ENCODE data around the gene CDH12.

CDH12 gene

GRCh38 chr5:21862986-21863385 lies 990.2 kb downstream of the CDH12 start:
- H3K9me3 ChIP-seq (ENCODE audit: control insufficient read depth in 2 of 2, low read length in 2 of 2), result no peaks in the 10 kb centered on the region
- H3K4me1 ChIP-seq (ENCODE audit: control insufficient read depth in 2 of 2, insufficient read depth in 2 of 2, low read length in 2 of 2), result no peaks in the 10 kb centered on the region
- no peak overlapping the region for H3K27ac ChIP-seq (ENCODE audit: low read depth in 2 of 2, low read length in 2 of 2)
- no peaks in the 10 kb centered on the region for H3K36me3 ChIP-seq (ENCODE audit: control insufficient read depth in 2 of 2, insufficient read depth in 2 of 2, low read length in 2 of 2)
- H3K27me3 ChIP-seq (ENCODE audit: control insufficient read depth in 2 of 2, insufficient read depth in 2 of 2, low read length in 2 of 2), result no peaks in the 10 kb centered on the region
- H3K4me3 ChIP-seq (ENCODE audit: low read length in 2 of 2), result no peak overlapping the region
- H3K9ac ChIP-seq (ENCODE audit: low read depth in 1 of 2, low read length in 2 of 2), result no peak overlapping the region

GRCh38 chr5:21858441-21858840 lies 994.7 kb downstream of the CDH12 start:
- H3K9me3 ChIP-seq (ENCODE audit: control insufficient read depth in 2 of 2, low read length in 2 of 2), result no peaks in the 10 kb centered on the region
- no peaks in the 10 kb centered on the region for H3K36me3 ChIP-seq (ENCODE audit: control insufficient read depth in 2 of 2, insufficient read depth in 2 of 2, low read length in 2 of 2)
- no peaks in the 10 kb centered on the region for H3K27me3 ChIP-seq (ENCODE audit: control insufficient read depth in 2 of 2, insufficient read depth in 2 of 2, low read length in 2 of 2)
- H3K4me1 ChIP-seq (ENCODE audit: control insufficient read depth in 2 of 2, insufficient read depth in 2 of 2, low read length in 2 of 2), result no peaks in the 10 kb centered on the region
- no peak overlapping the region for H3K27ac ChIP-seq (ENCODE audit: low read depth in 2 of 2, low read length in 2 of 2)
- H3K4me3 ChIP-seq (ENCODE audit: low read length in 2 of 2), result no peak overlapping the region
- H3K9ac ChIP-seq (ENCODE audit: low read depth in 1 of 2, low read length in 2 of 2), result no peak overlapping the region

GRCh38 chr5:21856987-21857386 lies 996.2 kb downstream of the CDH12 start:
- Histone ChIP-seq H3K27ac (ENCODE audit: low read depth in 2 of 2, low read length in 2 of 2) (no peak overlapping the region), H3K9me3 (ENCODE audit: control insufficient read depth in 2 of 2, low read length in 2 of 2) (no peaks in the 10 kb centered on the region), H3K4me3 (ENCODE audit: low read length in 2 of 2) (no peak overlapping the region), H3K4me1 (ENCODE audit: control insufficient read depth in 2 of 2, insufficient read depth in 2 of 2, low read length in 2 of 2) (no peaks in the 10 kb centered on the region), H3K36me3 (ENCODE audit: control insufficient read depth in 2 of 2, insufficient read depth in 2 of 2, low read length in 2 of 2) (no peaks in the 10 kb centered on the region), H3K27me3 (ENCODE audit: control insufficient read depth in 2 of 2, insufficient read depth in 2 of 2, low read length in 2 of 2) (no peaks in the 10 kb centered on the region), H3K9ac (ENCODE audit: low read depth in 1 of 2, low read length in 2 of 2) (no peak overlapping the region)

- Histone ChIP-seq H3K27me3 (ENCODE audit: control insufficient read depth in 2 of 2, insufficient read depth in 2 of 2, low read length in 2 of 2) (no peaks in the 10 kb centered on the region), H3K4me1 (ENCODE audit: control insufficient read depth in 2 of 2, insufficient read depth in 2 of 2, low read length in 2 of 2) (no peaks in the 10 kb centered on the region), H3K36me3 (ENCODE audit: control insufficient read depth in 2 of 2, insufficient read depth in 2 of 2, low read length in 2 of 2) (no peaks in the 10 kb centered on the region), H3K9me3 (ENCODE audit: control insufficient read depth in 2 of 2, low read length in 2 of 2) (no peaks in the 10 kb centered on the region), H3K27ac (ENCODE audit: low read depth in 2 of 2, low read length in 2 of 2) (no peak overlapping the region), H3K9ac (ENCODE audit: low read depth in 1 of 2, low read length in 2 of 2) (no peak overlapping the region), H3K4me3 (ENCODE audit: low read length in 2 of 2) (no peak overlapping the region)
These were observed 1005.8 kb downstream of the CDH12 start for GRCh38 chr5:21847300-21847699.

DNA sequence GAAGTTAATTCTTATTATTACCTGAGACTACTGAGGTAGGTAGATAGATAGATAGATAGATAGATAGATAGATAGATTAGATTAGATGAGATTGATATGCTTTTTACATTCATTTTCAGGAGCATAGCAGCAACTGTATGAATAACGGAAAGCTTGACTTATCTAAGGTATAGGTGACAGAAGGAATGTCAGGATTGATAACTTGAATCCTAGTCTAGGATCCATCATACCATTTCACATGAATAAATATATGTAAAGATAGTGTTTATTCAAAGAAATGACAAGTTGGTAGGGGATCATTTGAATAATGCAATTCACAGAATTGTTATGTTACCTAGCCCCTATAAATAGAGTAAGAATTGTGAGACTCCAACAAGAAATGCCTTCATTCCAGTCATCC lies 1008.2 kb downstream of the CDH12 start:
- H3K27ac ChIP-seq (ENCODE audit: low read depth in 2 of 2, low read length in 2 of 2), result no peak overlapping the region
- no peaks in the 10 kb centered on the region for H3K36me3 ChIP-seq (ENCODE audit: control insufficient read depth in 2 of 2, insufficient read depth in 2 of 2, low read length in 2 of 2)
- H3K27me3 ChIP-seq (ENCODE audit: control insufficient read depth in 2 of 2, insufficient read depth in 2 of 2, low read length in 2 of 2), result no peaks in the 10 kb centered on the region
- H3K9me3 ChIP-seq (ENCODE audit: control insufficient read depth in 2 of 2, low read length in 2 of 2), result no peaks in the 10 kb centered on the region
- H3K4me3 ChIP-seq (ENCODE audit: low read length in 2 of 2), result no peak overlapping the region
- H3K9ac ChIP-seq (ENCODE audit: low read depth in 1 of 2, low read length in 2 of 2), result no peak overlapping the region
- H3K4me1 ChIP-seq (ENCODE audit: control insufficient read depth in 2 of 2, insufficient read depth in 2 of 2, low read length in 2 of 2), result no peaks in the 10 kb centered on the region

DNA sequence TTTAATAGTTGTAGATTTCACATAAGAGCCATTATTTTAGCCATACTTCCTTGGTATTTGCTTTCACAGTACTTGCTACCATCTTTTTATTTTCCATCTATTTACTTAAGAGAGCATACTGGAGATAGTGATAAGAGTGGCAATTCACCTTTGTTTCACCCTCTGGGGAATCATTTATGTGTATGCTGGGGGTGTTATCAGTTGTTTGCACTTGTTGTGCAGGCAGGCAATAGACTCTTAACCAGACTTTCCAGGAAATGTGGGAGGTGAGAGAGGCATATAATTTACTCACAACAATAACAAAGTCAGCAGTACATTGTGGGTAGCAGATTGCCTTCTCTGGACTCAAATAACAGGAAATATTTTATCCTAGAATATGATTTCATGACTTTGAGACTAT lies 1018.3 kb downstream of the CDH12 start:
- Histone ChIP-seq H3K27ac (ENCODE audit: low read depth in 2 of 2, low read length in 2 of 2) (no peak overlapping the region), H3K36me3 (ENCODE audit: control insufficient read depth in 2 of 2, insufficient read depth in 2 of 2, low read length in 2 of 2) (no peaks in the 10 kb centered on the region), H3K27me3 (ENCODE audit: control insufficient read depth in 2 of 2, insufficient read depth in 2 of 2, low read length in 2 of 2) (no peaks in the 10 kb centered on the region), H3K9ac (ENCODE audit: low read depth in 1 of 2, low read length in 2 of 2) (no peak overlapping the region), H3K9me3 (ENCODE audit: control insufficient read depth in 2 of 2, low read length in 2 of 2) (no peaks in the 10 kb centered on the region), H3K4me3 (ENCODE audit: low read length in 2 of 2) (no peak overlapping the region), H3K4me1 (ENCODE audit: control insufficient read depth in 2 of 2, insufficient read depth in 2 of 2, low read length in 2 of 2) (no peaks in the 10 kb centered on the region)

GRCh38 chr5:21831145-21831787 lies 1021.9 kb downstream of the CDH12 start:
- Histone ChIP-seq H3K9ac (ENCODE audit: low read depth in 1 of 2, low read length in 2 of 2) (no peak overlapping the region), H3K9me3 (ENCODE audit: control insufficient read depth in 2 of 2, low read length in 2 of 2) (no peaks in the 10 kb centered on the region), H3K27me3 (ENCODE audit: control insufficient read depth in 2 of 2, insufficient read depth in 2 of 2, low read length in 2 of 2) (no peaks in the 10 kb centered on the region), H3K27ac (ENCODE audit: low read depth in 2 of 2, low read length in 2 of 2) (no peak overlapping the region), H3K4me3 (ENCODE audit: low read length in 2 of 2) (no peak overlapping the region), H3K4me1 (ENCODE audit: control insufficient read depth in 2 of 2, insufficient read depth in 2 of 2, low read length in 2 of 2) (no peaks in the 10 kb centered on the region), H3K36me3 (ENCODE audit: control insufficient read depth in 2 of 2, insufficient read depth in 2 of 2, low read length in 2 of 2) (no peaks in the 10 kb centered on the region)

DNA sequence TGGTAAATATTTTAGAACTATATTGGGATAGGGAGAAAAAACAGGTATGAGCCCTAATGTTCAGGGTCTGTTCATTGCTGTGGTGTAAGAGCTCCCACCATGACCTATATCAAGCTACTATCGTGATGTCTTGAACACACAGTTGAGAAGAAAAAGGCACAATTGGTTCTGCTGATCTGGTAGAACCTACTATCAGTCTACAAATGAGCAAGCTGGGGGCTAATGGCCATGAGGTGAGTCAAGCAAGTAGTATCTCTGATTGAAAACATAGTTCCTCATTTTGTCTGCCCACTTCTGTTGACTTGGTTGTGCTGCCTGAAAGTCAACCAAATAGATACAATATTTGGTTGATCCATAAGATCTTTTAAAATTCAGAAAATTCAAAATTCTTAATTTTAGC lies 1026.3 kb downstream of the CDH12 start:
- no peak overlapping the region for H3K27ac ChIP-seq (ENCODE audit: low read depth in 2 of 2, low read length in 2 of 2)
- H3K36me3 ChIP-seq (ENCODE audit: control insufficient read depth in 2 of 2, insufficient read depth in 2 of 2, low read length in 2 of 2), result no peaks in the 10 kb centered on the region
- no peaks in the 10 kb centered on the region for H3K4me1 ChIP-seq (ENCODE audit: control insufficient read depth in 2 of 2, insufficient read depth in 2 of 2, low read length in 2 of 2)
- no peaks in the 10 kb centered on the region for H3K27me3 ChIP-seq (ENCODE audit: control insufficient read depth in 2 of 2, insufficient read depth in 2 of 2, low read length in 2 of 2)
- no peak overlapping the region for H3K4me3 ChIP-seq (ENCODE audit: low read length in 2 of 2)
- no peak overlapping the region for H3K9ac ChIP-seq (ENCODE audit: low read depth in 1 of 2, low read length in 2 of 2)
- no peaks in the 10 kb centered on the region for H3K9me3 ChIP-seq (ENCODE audit: control insufficient read depth in 2 of 2, low read length in 2 of 2)

GRCh38 chr5:21823588-21823987 lies 1029.6 kb downstream of the CDH12 start:
- H3K4me3 ChIP-seq (ENCODE audit: low read length in 2 of 2), result no peak overlapping the region
- H3K27ac ChIP-seq (ENCODE audit: low read depth in 2 of 2, low read length in 2 of 2), result no peak overlapping the region
- no peak overlapping the region for H3K9ac ChIP-seq (ENCODE audit: low read depth in 1 of 2, low read length in 2 of 2)
- H3K4me1 ChIP-seq (ENCODE audit: control insufficient read depth in 2 of 2, insufficient read depth in 2 of 2, low read length in 2 of 2), result no peaks in the 10 kb centered on the region
- no peaks in the 10 kb centered on the region for H3K36me3 ChIP-seq (ENCODE audit: control insufficient read depth in 2 of 2, insufficient read depth in 2 of 2, low read length in 2 of 2)
- no peaks in the 10 kb centered on the region for H3K9me3 ChIP-seq (ENCODE audit: control insufficient read depth in 2 of 2, low read length in 2 of 2)
- no peaks in the 10 kb centered on the region for H3K27me3 ChIP-seq (ENCODE audit: control insufficient read depth in 2 of 2, insufficient read depth in 2 of 2, low read length in 2 of 2)

DNA sequence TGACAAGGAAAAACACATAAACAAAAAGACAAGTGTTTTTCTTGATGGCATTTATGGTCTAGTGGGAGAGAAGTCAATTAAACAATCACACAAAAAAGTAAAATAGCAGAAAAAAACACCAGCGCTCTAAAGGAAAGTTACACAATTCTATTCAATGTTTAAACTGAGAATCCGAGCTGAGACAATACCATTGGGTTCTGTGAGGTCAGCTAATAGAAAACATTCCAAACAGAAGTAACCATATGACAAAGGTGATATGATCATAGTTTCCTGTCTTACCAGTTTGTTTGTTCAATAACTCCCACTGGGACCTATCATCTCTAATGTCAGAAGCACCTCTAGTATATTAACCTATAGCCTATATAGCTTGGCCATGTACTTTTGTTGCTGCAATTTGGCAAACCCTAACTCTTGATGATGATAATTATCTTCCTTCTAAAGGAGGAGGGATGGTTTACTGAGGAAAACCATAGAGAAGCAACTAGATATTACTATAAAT lies 1030.0 kb downstream of the CDH12 start:
- Histone ChIP-seq H3K36me3 (ENCODE audit: control insufficient read depth in 2 of 2, insufficient read depth in 2 of 2, low read length in 2 of 2) (no peaks in the 10 kb centered on the region), H3K27me3 (ENCODE audit: control insufficient read depth in 2 of 2, insufficient read depth in 2 of 2, low read length in 2 of 2) (no peaks in the 10 kb centered on the region), H3K4me1 (ENCODE audit: control insufficient read depth in 2 of 2, insufficient read depth in 2 of 2, low read length in 2 of 2) (no peaks in the 10 kb centered on the region), H3K9ac (ENCODE audit: low read depth in 1 of 2, low read length in 2 of 2) (no peak overlapping the region), H3K27ac (ENCODE audit: low read depth in 2 of 2, low read length in 2 of 2) (no peak overlapping the region), H3K9me3 (ENCODE audit: control insufficient read depth in 2 of 2, low read length in 2 of 2) (no peaks in the 10 kb centered on the region), H3K4me3 (ENCODE audit: low read length in 2 of 2) (no peak overlapping the region)

DNA sequence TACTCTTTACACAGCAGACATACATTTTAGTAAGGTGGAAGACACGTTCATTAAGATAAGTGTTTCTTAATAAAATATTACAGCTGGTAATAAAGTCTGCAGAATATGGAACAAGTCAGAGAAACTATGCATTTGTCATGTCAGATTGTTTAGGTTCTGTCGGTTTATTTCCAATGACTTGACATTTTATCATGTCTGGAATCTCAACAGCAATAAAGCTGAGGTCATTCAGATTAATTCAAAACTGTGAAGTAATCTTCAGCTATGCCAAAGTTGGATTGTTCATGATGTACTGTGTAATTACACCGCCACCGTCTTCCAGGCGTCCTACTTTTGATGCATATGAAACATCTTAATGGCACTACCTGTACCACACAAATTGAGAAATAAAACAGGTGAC lies 1032.6 kb downstream of the CDH12 start:
- Histone ChIP-seq H3K4me3 (ENCODE audit: low read length in 2 of 2) (no peak overlapping the region), H3K36me3 (ENCODE audit: control insufficient read depth in 2 of 2, insufficient read depth in 2 of 2, low read length in 2 of 2) (no peaks in the 10 kb centered on the region), H3K9me3 (ENCODE audit: control insufficient read depth in 2 of 2, low read length in 2 of 2) (no peaks in the 10 kb centered on the region), H3K27ac (ENCODE audit: low read depth in 2 of 2, low read length in 2 of 2) (no peak overlapping the region), H3K9ac (ENCODE audit: low read depth in 1 of 2, low read length in 2 of 2) (no peak overlapping the region), H3K27me3 (ENCODE audit: control insufficient read depth in 2 of 2, insufficient read depth in 2 of 2, low read length in 2 of 2) (no peaks in the 10 kb centered on the region), H3K4me1 (ENCODE audit: control insufficient read depth in 2 of 2, insufficient read depth in 2 of 2, low read length in 2 of 2) (no peaks in the 10 kb centered on the region)

Measured in mucosa of rectum (tissue), 2 donors.